Neural cell (in vitro differentiated cells): ENCODE data around the gene SPTB.

Experiments used
- EP300 ChIP-seq: fragments of 450-650 bp; conservative IDR thresholded peaks from 2 replicates; pipeline ENCODE4 v1.6.1; 2014; ENCODE audit warnings: antibody characterized with exemption, mild to moderate bottlenecking, moderate library complexity; ENCODE audit not compliant: poor library complexity, severe bottlenecking
- POLR2AphosphoS5 ChIP-seq: IDR thresholded peaks from 2 replicates; pipeline ENCODE4 v1.6.1; 2012
- TF ChIP-seq, protein P1 (sequence below): fragments of 450-650 bp; IDR thresholded peaks from 2 replicates; pipeline ENCODE4 v1.5.1; 2014; ENCODE audit warnings: antibody characterized with exemption, mild to moderate bottlenecking, moderate library complexity; ENCODE audit not compliant: poor library complexity, severe bottlenecking
- TF ChIP-seq, protein P2 (sequence below): IDR thresholded peaks from 2 replicates; pipeline ENCODE4 v1.6.1; 2012; ENCODE audit warnings: borderline replicate concordance

- TF ChIP-seq, protein P1, sequence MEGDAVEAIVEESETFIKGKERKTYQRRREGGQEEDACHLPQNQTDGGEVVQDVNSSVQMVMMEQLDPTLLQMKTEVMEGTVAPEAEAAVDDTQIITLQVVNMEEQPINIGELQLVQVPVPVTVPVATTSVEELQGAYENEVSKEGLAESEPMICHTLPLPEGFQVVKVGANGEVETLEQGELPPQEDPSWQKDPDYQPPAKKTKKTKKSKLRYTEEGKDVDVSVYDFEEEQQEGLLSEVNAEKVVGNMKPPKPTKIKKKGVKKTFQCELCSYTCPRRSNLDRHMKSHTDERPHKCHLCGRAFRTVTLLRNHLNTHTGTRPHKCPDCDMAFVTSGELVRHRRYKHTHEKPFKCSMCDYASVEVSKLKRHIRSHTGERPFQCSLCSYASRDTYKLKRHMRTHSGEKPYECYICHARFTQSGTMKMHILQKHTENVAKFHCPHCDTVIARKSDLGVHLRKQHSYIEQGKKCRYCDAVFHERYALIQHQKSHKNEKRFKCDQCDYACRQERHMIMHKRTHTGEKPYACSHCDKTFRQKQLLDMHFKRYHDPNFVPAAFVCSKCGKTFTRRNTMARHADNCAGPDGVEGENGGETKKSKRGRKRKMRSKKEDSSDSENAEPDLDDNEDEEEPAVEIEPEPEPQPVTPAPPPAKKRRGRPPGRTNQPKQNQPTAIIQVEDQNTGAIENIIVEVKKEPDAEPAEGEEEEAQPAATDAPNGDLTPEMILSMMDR = no peak
- TF ChIP-seq EP300 (no peak), POLR2AphosphoS5 (no peak)
- TF ChIP-seq, protein P2, sequence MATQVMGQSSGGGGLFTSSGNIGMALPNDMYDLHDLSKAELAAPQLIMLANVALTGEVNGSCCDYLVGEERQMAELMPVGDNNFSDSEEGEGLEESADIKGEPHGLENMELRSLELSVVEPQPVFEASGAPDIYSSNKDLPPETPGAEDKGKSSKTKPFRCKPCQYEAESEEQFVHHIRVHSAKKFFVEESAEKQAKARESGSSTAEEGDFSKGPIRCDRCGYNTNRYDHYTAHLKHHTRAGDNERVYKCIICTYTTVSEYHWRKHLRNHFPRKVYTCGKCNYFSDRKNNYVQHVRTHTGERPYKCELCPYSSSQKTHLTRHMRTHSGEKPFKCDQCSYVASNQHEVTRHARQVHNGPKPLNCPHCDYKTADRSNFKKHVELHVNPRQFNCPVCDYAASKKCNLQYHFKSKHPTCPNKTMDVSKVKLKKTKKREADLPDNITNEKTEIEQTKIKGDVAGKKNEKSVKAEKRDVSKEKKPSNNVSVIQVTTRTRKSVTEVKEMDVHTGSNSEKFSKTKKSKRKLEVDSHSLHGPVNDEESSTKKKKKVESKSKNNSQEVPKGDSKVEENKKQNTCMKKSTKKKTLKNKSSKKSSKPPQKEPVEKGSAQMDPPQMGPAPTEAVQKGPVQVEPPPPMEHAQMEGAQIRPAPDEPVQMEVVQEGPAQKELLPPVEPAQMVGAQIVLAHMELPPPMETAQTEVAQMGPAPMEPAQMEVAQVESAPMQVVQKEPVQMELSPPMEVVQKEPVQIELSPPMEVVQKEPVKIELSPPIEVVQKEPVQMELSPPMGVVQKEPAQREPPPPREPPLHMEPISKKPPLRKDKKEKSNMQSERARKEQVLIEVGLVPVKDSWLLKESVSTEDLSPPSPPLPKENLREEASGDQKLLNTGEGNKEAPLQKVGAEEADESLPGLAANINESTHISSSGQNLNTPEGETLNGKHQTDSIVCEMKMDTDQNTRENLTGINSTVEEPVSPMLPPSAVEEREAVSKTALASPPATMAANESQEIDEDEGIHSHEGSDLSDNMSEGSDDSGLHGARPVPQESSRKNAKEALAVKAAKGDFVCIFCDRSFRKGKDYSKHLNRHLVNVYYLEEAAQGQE = no peak
Observed at GRCh38 chr14:64775081-64775777, 104.5 kb downstream of the SPTB start.
